Hematopoietic multipotent progenitor cell treated with erythropoietin and hydrocortisone succinate and interleukin-3 and kit ligand, for 4 days (in vitro differentiated cells): ENCODE measurements around the gene ANKFY1.
"Not testable (repeated sequence)": the region's sequence is repeated elsewhere in the genome, so short reads cannot be mapped to it uniquely, and the experiment has no call there.

Experiments used
- DNase-seq: peaks from one replicate; pipeline ENCODE4 v3.0.0-alpha.2; 2015

The ANKFY1 gene

DNA sequence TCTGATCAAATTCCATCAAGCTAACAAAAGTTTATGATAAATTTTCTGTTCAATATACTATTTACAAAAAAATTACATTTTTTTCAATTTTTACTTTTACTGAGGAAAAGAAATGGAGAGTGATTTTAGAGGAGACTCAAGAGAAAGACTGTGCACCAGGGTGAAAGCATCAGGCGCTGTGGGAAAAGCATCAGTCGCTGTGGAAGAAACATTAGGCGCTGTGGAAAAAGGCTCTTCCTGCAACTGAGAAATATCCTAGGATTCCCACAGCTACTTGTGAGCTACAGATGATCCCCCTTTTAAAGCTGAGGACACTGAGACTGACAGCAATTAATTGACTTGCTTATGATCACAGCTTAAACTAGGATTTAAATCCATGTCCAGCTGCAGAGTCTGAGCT lies 4.9 kb downstream of the ANKFY1 start:
- DNase-seq = no peak

DNA sequence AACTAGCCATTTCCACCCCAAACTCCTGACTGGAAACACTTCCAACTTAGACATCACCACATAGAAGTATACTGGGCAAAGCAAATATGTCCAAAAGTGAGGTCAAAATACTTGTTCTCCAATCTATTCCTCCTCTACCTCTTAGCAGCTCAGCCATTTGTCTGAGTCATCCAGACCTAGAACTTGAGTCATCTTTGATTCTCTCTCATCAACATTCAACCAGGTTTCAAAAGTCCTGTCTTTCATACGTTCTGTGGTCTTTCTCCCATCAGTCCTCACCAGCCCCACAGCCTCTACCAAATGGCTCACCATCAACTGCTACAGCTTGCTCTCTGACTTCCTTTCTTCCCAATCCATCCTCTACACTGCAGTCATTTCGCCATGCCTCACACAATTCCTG lies 6.8 kb downstream of the ANKFY1 start:
- DNase-seq = no peak

DNA sequence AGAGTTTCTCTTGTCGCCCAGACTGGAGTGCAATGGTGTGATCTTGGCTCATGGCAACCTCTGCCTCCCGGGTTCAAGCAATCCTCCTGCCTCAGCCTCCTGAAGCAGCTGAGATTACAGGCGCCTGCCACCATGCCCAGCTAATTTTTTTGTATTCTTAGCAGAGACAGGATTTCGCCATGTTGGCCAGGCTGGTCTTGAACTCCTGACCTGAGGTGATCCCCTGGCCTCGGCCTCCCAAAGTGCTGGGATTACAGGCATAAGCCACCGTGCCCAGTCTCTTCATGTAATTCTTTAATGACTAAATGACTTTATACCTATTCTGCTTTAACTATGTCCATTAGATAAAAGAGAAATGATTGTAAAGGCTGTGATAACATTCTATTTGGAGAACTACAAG lies 8.5 kb downstream of the ANKFY1 start:
- DNase-seq = not testable (repeated sequence)

DNA sequence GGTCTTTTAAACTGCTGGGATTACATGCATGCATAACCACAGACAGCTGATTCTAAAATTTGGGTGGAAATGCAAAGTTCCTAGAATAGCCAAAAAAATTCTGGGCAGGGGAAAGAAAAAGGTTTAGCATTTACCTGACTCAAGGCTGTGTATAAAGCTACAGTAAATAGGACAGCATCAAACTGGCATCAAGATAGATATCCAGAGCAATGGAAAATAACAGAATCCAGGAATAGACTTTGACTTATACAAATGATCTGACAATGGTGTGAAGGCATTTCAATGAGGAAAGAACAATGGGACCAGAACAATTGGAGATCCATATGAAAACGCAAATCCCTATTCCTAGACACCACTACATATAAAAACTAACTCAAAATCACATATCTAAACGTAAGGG lies 12.9 kb downstream of the ANKFY1 start:
- no peak for DNase-seq

DNA sequence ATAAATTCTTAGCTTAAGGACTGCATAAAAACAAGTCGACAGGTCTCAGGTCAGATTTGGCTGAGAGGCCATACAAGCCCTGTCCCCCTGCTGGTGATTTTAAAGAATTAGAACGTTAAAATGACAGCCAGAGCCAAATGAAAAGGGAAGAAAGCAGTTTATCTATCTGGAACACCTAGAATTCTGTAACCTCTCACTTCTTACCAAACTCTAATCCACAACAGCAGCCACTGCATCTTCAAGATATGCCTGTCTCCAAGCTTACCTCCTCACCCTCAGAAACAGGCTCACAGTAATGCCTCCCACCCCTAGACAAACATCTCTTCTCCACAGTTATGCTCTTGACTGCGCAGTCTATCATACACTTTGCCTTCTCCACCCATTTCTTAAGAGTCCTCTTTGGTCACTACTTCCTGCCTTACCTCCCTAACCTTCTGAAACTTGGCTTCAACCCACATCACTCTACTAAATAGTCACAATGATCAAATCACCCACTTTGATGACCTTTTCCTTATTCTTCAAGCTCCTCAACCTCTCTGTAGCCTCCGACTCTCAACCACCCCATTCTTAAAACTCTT lies 14.2 kb downstream of the ANKFY1 start:
- peak; percentile 95 for DNase-seq

DNA sequence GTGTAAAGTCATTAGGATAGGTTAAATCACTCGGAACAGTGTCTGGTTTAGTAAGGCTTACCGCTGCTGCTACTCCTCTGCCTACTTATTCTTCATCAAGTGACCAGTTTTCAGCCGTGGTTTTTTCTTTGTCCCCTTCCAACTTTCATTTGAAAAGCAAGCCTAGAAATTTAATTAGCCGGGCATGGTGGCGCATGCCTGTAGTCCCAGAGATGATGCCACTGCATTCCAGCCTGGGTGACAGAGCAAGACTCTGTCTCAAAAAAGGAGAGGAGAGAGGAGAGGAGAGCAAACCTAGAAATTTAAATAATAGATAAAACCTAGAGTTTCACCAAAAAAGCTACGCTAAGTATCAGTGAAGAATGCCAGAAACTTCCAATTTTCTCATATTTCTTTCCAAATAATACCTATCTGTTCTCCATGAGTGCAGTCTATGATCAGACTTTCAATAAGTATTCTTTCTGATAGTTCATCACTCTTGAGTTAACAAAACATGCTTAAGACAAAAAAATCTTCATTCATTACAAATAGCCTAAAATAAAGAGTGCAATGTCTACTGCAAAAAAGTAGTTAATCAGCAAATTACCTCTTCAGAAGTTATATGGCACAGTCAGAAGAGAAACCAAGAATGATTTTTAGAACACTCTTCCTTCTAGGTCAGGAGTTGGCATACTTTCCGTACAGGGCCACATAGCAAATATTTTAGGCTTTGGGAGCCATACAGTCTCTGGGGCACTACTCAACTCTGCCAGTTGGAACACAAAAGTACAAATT lies 15.1 kb downstream of the ANKFY1 start:
- no peak for DNase-seq

DNA sequence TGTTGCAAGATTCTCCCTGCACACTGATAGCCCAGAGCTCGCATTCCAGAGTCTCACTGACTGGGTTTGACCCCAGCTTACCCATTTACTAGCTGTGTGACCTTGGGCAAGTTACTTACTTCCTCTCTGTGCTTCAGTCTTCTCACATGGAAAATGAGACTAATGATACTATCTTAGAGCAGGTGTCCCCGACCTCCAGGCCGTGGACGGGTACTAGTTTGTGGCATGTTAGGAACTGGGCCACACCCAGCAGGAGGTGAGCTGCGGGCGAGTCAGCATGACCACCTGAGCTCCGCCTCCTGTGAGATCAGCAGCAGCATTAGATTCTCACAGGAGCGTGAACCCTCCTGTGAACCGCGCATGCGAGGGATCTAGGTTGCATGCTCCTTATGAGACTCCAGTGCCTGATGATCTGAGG lies 15.8 kb downstream of the ANKFY1 start:
- no peak for DNase-seq

DNA sequence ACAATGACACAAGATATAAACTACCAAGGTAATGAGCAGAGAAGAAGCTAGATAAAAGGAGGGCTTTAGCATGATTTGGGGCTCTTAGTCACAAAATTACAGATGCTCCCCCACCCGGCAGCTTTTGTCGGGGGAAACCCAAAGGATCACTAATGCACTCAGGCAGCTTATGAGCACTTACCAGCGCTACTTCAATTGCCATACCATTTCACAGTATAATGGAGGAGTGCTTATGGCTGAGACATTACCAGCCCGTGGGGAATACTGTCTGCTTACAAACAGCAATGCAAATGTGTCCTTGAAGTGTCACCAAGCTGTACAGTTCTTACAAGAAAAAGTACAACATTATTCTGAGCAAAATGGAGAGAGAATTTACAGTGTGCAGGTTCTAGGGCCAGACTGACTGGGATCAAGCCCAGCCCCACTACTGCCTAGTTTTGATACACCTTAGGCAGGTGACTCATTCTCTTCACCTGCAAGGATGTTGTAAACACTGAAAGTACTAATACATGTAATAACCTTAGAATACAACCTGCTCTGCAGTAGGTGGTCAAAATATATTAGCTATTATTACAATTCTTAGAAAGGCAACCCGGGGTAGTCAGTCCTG lies 16.3 kb downstream of the ANKFY1 start:
- no peak for DNase-seq

DNA sequence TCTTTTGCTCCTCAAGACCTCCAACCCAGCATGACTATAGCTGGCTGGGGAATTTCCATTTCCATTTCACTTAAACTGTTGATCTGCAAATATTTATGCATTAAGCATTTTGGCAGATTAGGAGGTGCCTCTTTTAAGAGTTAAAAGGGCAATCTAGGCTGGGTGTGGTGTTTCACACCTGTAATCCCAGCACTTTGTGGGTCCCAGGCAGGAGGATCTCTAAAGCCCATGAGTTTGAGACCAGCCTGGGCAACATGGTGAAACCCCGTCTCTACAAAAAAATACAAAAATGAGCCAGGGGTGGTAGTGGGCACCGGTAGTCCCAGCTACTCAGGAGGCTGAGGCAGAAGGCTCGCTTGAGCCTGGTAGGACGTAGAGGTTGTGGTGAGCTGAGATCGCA lies 17.1 kb downstream of the ANKFY1 start:
- no peak for DNase-seq

DNA sequence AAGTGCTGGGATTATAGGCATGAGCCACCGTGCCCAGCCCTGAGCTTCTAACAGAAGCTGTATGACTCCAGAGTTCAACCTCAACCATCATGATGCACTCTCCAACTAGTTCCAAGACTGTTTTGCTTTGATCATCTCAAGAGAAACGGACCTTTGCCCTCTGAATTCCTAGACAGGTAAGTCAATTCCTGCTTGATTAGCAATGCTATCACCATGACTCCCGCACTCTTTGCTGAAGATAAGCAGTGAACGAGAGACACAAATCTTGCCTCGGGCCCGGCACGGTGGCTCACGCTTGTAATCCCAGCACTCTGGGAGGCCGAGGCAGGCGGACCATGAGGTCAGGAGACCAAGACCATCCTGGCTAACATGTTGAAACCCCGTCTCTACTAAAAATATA lies 22.2 kb downstream of the ANKFY1 start:
- no peak for DNase-seq

DNA sequence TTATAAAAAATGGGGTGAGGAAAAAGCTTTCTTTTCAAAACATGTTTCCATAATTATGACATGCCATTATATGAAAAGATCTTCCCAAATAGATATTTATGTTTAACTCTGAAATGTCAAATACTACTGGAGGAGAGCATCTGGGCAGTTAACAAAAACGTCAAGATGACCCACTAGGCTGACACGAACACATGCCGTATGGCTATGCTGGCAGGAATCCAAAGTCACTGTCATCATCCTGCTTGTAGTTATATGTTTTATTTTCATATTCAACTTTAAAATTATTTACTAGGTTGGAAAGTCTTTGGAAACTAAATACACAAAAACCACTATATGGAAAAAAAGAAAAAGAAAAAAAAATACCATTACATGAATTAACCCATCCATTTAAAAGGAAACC lies 27.3 kb downstream of the ANKFY1 start:
- no peak for DNase-seq

DNA sequence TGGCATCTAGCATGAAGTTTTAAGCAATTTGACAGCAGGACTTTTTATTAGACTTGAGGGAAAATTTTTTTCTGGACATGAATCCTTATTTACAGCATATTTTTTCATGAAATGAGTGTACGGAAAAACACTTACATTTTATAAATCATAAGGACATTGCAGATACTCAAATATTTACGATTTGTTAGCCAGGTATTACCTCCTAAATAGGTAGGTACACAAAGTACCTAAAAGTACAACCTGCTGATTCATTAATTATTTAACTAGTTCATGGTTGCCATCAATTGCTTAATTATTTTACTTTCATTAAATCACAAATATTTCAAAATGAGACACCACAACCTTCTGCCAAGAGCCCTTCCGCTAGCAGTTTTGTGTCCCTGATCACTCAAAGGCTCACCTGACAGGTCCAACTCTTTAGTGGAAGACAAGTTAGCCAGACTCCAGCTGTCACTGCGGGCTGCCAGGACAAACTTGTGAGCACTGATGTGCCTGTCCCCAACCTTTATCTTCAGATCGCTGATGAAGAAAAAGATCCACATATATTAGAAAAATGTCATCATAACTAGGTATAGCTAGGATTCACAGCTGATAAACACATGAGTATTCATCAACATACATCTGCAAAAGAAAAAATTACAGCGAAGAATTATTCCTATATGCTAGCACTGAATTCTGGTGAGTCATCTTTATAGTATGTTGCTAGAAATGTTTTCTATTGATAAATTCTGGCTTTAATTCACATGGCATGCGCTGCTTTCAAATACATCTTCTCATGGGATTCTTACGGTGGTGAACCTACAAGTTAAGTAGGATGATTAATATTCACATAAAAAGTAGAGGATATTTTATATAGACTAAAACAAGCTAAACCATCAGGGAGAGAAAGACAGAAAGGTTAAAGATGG lies 28.2 kb downstream of the ANKFY1 start:
- DNase-seq = no peak

DNA sequence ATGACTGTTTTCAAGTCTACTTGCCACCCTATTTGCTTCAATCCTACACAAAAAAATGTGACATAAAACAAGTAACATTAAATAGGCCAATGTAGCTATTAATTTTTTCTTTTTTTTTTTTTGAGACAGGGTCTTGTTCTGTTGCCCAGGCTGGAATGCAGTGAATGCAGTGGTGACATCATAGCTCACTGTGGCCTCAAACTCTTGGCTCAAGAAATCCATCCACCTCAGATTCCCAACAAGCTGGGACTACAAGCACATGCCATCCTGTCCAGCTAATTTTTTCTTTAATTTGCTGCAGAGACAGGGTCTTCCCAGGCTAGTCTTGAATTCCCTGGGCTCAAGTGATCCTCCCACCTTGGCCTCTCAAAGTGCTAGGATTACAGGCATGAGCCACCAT lies 29.4 kb downstream of the ANKFY1 start:
- DNase-seq = no peak

DNA sequence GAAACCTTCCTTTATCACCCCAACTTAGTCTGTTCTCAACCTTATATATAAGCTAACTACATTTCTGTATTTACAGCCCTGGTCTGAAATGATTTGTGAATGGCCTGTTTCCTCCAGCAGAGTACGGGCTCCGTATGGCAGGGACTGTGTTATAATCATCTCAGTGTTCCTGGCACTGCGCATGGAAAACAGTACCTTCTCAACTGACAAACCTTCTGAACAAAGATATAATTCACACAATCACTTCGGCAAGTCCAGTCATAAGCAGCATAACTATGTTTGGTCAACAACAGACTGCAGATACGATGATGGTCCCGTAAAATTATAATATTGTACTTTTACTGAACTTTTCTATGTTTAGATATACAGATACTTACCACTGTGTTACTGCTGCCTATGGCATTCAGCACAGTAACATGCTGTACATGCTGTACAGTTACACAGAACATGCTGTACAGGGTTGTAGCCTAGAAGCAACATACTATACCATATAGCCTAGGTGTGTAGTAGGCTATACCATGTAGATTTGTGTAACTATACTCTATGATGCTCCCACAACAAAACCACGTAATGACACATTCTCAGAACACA lies 30.0 kb downstream of the ANKFY1 start:
- no peak for DNase-seq

DNA sequence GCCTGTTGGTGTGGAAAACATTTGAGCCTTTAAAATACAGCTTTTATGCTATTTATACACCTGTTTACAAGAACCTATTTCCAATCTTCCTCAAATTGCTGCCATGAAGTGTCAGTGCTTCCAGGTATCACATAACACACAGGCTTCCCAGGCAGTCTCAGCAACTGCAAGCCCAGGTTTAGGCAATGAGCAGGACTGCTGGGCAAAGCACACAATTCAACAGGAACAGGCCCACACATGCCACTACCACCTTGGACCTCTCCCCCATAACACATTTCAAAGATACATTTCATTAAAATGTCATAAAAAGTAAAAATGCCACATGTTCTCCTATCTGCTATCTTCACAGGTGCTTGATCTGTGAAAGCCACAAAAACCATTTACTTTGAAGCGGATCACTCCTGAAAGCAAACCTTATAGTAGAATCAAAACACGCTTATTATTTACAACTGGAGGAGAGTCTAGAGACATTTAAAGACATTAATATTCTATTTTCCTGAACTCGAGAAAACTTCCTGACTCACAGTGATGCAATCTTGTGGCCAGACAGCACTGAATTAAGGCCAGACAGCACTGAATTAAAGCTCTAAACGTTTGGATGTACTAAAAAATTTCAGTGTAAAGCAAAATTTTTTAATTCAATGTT lies 31.5 kb downstream of the ANKFY1 start:
- DNase-seq = no peak

DNA sequence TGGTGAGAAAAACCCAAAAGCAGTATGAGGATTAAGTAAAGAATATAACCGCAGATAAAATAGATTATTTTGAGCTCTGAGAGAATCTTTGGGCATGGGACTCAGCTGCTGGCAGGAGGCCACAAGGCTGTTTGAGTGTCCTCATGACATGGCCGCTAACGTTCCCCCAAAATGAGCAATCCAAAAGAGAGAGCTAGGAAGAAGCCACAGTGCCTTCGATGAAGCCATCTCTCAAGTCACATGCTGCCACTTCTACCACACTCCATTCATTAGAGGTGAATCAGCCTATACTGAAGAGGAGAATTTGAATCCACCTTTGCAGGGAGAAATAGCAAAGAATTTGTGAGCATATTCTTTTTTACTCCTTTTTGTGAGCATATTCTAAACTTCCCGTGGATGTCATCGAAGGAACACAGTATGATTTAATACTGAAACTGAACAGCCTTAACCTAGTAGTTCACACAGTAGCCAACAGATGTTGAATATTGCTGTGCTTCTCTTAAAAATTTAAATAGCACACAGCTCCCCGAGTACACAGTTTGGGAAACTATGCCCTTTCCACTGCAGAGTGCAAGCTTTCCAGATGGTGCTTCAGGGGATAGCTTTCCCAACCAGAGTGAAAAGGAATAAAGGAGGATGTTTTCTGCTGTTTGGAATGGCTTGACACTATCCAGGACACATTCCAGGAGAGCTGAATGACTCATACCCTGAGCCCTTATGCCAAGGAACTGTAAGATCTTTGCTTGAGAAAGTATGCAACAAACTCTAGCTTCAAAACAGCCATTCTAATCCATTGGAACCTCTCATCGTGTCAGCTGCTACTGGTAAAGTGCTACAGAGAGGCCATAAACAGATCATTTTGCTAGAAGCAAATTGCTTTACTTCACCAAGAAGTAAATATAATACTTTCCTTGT lies 33.9 kb downstream of the ANKFY1 start:
- DNase-seq = no peak

DNA sequence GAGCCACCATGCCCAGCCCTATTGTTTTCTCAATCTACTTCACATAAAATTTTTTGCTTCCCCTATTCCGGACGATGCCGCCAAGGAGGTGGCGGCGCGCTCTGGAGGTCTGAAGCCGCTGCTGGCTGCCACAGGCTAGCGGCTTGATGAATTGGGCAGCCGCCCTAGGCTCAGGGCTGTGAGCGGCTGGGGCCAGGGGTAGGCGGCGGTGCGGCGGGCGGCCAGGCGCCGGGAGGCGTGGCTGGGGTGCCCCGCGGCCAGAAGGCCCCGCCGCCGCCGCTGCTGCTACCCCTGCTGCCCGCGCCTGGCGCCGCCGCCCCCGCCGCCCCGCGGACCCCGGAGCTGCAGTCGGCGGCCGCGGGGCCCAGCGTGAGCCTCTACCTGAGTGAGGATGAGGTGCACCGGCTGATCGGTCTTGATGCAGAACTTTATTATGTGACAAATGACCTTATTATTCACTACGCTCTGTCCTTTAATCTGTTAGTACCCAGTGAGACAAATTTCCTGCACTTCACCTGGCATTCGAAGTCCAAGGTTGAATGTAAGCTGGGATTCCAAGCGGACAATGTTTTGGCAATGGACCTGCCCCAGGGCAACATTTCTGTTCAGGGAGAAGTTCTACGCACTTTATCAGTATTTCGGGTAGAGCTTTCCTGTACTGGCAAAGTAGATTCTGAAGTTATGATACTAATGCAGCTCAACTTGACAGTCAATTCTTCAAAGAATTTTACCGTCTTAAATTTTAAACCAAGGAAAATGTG lies 41.7 kb downstream of the ANKFY1 start:
- no peak for DNase-seq

DNA sequence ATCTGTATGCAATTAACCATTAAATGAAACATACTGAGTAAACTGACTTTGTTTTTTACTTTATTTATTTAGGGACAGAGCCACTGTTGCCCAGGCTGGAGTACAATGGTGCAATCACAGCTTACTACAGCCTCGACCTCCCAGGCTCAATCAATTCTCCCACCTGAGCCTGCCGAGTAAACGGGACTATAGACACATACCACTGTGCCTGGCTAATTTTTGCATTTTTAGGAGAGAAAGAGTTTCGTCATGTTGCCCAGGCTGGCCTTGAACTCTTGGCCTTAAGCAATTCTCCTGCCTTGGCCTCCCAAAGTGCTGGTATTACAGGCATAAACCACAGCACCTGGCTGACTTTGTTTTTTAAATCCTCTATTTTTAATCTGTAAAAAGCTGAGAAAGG lies 42.6 kb downstream of the ANKFY1 start:
- DNase-seq = no peak

DNA sequence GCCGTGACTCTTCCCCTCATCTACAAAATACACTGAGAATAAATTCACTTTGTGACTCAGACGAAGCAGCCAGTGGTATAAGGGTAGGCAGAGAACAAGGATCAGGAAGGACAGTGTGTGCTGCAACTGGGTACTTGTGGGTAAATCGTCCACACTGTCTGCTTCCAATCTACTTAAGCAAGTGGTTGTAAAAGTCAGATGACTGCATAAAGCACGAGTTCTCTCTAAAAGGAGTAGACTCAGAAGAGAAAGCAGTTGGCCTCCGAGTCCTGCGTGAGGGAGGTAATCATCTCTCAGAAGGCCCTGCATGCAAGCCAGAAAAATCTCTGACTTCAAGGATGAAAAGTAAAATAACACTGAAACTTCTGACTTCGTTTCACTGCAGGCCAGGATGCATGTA lies 43.1 kb downstream of the ANKFY1 start:
- DNase-seq = no peak

DNA sequence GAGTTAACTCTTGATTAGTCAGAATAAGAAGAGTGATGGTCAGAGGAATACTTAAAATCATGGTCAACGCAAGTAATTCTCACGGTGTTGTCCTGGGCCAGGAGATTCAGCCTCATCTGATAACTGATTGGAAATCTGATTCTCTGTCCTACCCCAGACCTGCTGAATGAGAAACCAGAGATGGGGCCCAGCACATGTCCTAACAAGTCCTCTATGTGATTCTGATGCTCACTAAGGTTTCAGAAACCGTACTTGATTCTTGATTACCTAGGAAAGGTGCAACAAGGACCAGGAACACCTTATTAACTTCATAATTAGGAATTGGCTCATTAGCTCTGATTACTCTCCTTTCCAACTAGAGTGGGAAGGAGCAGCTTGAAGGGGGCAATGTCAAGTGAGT lies 44.5 kb downstream of the ANKFY1 start:
- DNase-seq = no peak
